K562 (cell line): Measurements from ENCODE around the gene SERP1. TPM values are rescaled to one million over a fixed set of nuclear protein-coding genes. Genes with fewer than 3 reads are reported as not detected.

ENCODE experiments used
- ARHGAP35 ChIP-seq: fragments of 450-650 bp; IDR thresholded peaks from 2 replicates; pipeline ENCODE4 v1.6.1; 2018; ENCODE audit not compliant: partially characterized antibody
- BMI1 ChIP-seq: fragments of 150-350 bp; IDR thresholded peaks from 2 replicates; pipeline ENCODE4 v1.6.1; 2014; ENCODE audit warnings: low read length
- CC2D1A ChIP-seq: fragments of 450-650 bp; IDR thresholded peaks from 2 replicates; pipeline ENCODE4 v1.6.1; 2017; ENCODE audit warnings: mild to moderate bottlenecking
- DACH1 ChIP-seq: fragments of 450-650 bp; IDR thresholded peaks from 2 replicates; pipeline ENCODE4 v1.6.1; 2018; ENCODE audit not compliant: partially characterized antibody
- ESRRB ChIP-seq: fragments of 250-450 bp; sonication (Bioruptor Pico); IDR thresholded peaks from 2 replicates; pipeline ENCODE4 v1.5.0; 2020; ENCODE audit warnings: mild to moderate bottlenecking, moderate library complexity, borderline replicate concordance
- GATAD2B ChIP-seq: fragments of 450-650 bp; IDR thresholded peaks from 2 replicates; pipeline ENCODE4 v1.6.1; 2017; ENCODE audit warnings: mild to moderate bottlenecking, borderline replicate concordance
- GTF2E2 ChIP-seq: fragments of 200-800 bp; sonication (Bioruptor generic); IDR thresholded peaks from 2 replicates; pipeline ENCODE4 v1.6.1; 2016; ENCODE audit warnings: missing genetic modification characterization, missing compliant biosample characterization
- HDAC1 ChIP-seq, 2 experiments: fragments of 450-650 bp; IDR thresholded peaks; 2 replicates each; pipeline ENCODE4 v1.6.1; 2016 to 2017; ENCODE audit warnings: inconsistent platforms in 1 of 2, mild to moderate bottlenecking in 1 of 2, moderate library complexity in 1 of 2
- ILK ChIP-seq: fragments of 450-650 bp; IDR thresholded peaks from 2 replicates; pipeline ENCODE4 v1.6.1; 2016; ENCODE audit warnings: missing genetic modification characterization, low read depth, mild to moderate bottlenecking, missing compliant biosample characterization, moderate library complexity, borderline replicate concordance
- JUND ChIP-seq, 2 experiments: IDR thresholded peaks; 2 replicates in 1 of 2; 3 replicates in 1 of 2; pipeline ENCODE4 v1.6.1; 2011; ENCODE audit warnings: borderline replicate concordance in 2 of 2, low read depth in 2 of 2, low read length in 2 of 2, improper control_type of control experiment in 1 of 2, missing biosample characterization in 1 of 2, missing genetic modification characterization in 1 of 2, missing genetic modification reagents in 1 of 2
- NCOA2 ChIP-seq, 2 experiments: fragments of 450-650 bp; IDR thresholded peaks; 2 replicates each; pipeline ENCODE4 v1.6.1; 2018; ENCODE audit warnings: mild to moderate bottlenecking in 2 of 2, moderate library complexity in 1 of 2; ENCODE audit not compliant: partially characterized antibody in 2 of 2
- NR2C2 ChIP-seq, 2 experiments: fragments of 200-800 bp in 1 of 2; sonication (Bioruptor generic) in 1 of 2; sonication (generic) in 1 of 2; formaldehyde crosslinking in 1 of 2; IDR thresholded peaks; 2 replicates each; pipeline versions ENCODE4 v1.6.1 to v1.8.0; 2016 to 2022; ENCODE audit warnings: mild to moderate bottlenecking in 1 of 2, missing compliant biosample characterization in 1 of 2, missing genetic modification characterization in 1 of 2, missing genetic modification reagents in 1 of 2
- NRF1 ChIP-seq, 2 experiments: fragments of 450-650 bp; IDR thresholded peaks in 1 of 2; conservative IDR thresholded peaks in 1 of 2; 2 replicates each; pipeline ENCODE4 v1.6.1; 2014; ENCODE audit warnings: mild to moderate bottlenecking in 2 of 2
- POLR3G ChIP-seq: IDR thresholded peaks from 2 replicates; pipeline ENCODE4 v1.6.1; 2011; ENCODE audit not compliant: insufficient read length, insufficient replicate concordance; ENCODE audit errors: extremely low read depth
- RBM15 ChIP-seq: fragments of 200-400 bp; formaldehyde crosslinking; IDR thresholded peaks from 2 replicates; pipeline ENCODE4 v1.6.1; 2018; ENCODE audit warnings: mild to moderate bottlenecking, low read length, moderate library complexity; ENCODE audit not compliant: insufficient read depth
- RCOR1 ChIP-seq, 2 experiments: IDR thresholded peaks; 2 replicates each; pipeline ENCODE4 v1.6.1; 2012; ENCODE audit warnings: low read depth in 2 of 2, low read length in 2 of 2, borderline replicate concordance in 1 of 2, improper control_type of control experiment in 1 of 2
- RFX7 ChIP-seq: fragments of 250-450 bp; sonication (Bioruptor Pico); IDR thresholded peaks from 2 replicates; pipeline ENCODE4 v1.5.1; 2021; ENCODE audit warnings: mild to moderate bottlenecking
- ZNF224 ChIP-seq: sonication (generic); formaldehyde crosslinking; IDR thresholded peaks from 2 replicates; pipeline ENCODE4 v1.8.0; 2022; ENCODE audit warnings: mild to moderate bottlenecking, missing genetic modification reagents
- ZSCAN29 ChIP-seq: fragments of 450-650 bp; IDR thresholded peaks from 2 replicates; pipeline ENCODE4 v1.6.1; 2017
- polyA plus RNA-seq, 8 experiments: library from polyadenylated mRNA; depleted of rRNA in 4 of 8; stranded (reverse) in 5 of 8; unstranded in 3 of 8; fragments of >200 nt; fragmentation: Nextera tagmentation in 2 of 8; fragmentation: Illumina TruSeq in 1 of 8; extraction: Ambion mirVana in 2 of 8; extraction: Trizol in 1 of 8; gene quantifications; 2 replicates each; pipeline versions ENCODE4 v1.2.1 to v1.2.3, GENCODE V29; 2011 to 2014; ENCODE audit warnings: inconsistent platforms in 1 of 8, missing spikeins in 1 of 8
- total RNA-seq, 7 experiments: library from RNA; depleted of rRNA in 6 of 7; stranded (reverse); fragments of >200 nt in 6 of 7; fragmentation: Illumina TruSeq in 2 of 7; extraction: Trizol in 2 of 7; gene quantifications; 2 replicates each; pipeline versions ENCODE4 v1.2.1 to v1.2.3, GENCODE V29; 2011 to 2021; ENCODE audit warnings: low replicate concordance in 1 of 7
- TF ChIP-seq, protein P1 (sequence below): IDR thresholded peaks from 3 replicates; pipeline ENCODE4 v1.6.1; 2011; ENCODE audit warnings: borderline replicate concordance, mild to moderate bottlenecking; ENCODE audit not compliant: insufficient read length, insufficient read depth
- TF ChIP-seq, protein P2 (sequence below): fragments of 450-650 bp; IDR thresholded peaks from 2 replicates; pipeline ENCODE4 v1.6.1; 2016; ENCODE audit warnings: low read depth, mild to moderate bottlenecking, moderate library complexity
- TF ChIP-seq, protein P3 (sequence below): sonication (generic); formaldehyde crosslinking; IDR thresholded peaks from 2 replicates; pipeline ENCODE4 v1.8.1; 2023; ENCODE audit warnings: mild to moderate bottlenecking, missing genetic modification reagents
- TF ChIP-seq, protein P4 (sequence below): sonication (generic); formaldehyde crosslinking; IDR thresholded peaks from 2 replicates; pipeline ENCODE4 v1.8.1; 2022; ENCODE audit warnings: missing genetic modification reagents

SERP1 gene
- total and polyA plus RNA-seq, 9 of the 15 experiments (the other 6 are each of a cell fraction or from before 2014, with no cell fraction given), result 38.6 to 443 (median 121) TPM

DNA sequence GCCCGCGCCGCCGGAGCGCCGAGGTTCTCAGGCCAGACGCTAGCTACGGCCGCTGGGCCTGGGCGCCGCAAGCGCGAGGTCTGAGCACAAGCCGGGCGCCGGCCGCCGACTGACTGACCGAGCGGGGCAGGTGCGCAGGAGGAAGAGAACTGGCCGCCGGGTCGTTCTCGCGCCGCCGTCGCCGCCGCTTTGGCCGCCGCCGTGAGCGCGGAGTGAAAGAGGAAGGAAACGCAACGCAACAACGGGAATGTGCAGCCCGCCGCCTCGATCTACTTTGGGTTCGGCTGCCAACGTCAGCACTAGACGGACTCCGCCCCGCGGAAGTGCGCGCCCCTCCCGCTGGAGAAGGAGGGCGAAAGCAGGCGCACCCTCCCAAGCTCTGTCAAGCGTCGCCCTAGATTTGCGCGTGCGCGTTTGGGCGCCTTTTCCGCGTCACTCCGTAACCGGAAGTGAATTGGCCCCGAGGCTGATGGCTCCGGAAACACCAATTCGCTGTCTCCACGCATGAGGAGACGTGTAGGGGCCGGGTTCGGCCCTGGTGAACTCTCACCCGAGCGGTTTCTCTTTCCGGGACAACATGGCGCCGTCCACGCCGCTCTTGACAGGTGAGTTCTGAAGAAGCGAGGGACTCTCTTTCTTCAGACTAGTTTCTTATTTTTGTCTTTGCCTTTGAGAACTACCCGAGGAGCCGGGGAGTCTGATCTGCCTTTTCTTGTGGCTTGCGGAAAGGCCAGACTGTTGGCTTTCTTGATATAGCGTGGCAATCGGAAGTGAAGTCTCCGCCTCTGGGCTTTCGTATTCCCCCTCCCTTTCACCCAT lies at the start of gene SERP1, which contains the start of gene EIF2A (continued):
- TF ChIP-seq BMI1 (no peak), ILK (tag) (no peak), RBM15 (no peak), JUND (IDR thresholded peaks at IDR 0.05; ENCODE audit: borderline replicate concordance, low read depth, low read length) (peak; percentile 75), JUND (tag; IDR thresholded peaks at IDR 0.05; ENCODE audit: borderline replicate concordance, low read depth, low read length) (peak; percentile 69; the same call in 2 of the 3 replicates), NR2C2 (CRISPR knock-in tag; IDR thresholded peaks at IDR 0.05) (peak; percentile 98), NR2C2 (tag; IDR thresholded peaks at IDR 0.05) (peak; percentile 100), NCOA2 (IDR thresholded peaks at IDR 0.05; ENCODE audit: partially characterized antibody in 2 of 2) (no peak), ARHGAP35 (no peak), NRF1 (conservative IDR thresholded peaks at IDR 0.05 in 1 of 2, IDR thresholded peaks at IDR 0.05 in 1 of 2) (peak; percentile 91 to 93), RCOR1 (IDR thresholded peaks at IDR 0.05; ENCODE audit: borderline replicate concordance in 1 of 2, low read depth in 2 of 2, low read length in 2 of 2) (peak in 1 of 2 experiments; percentile 26; a peak in 1 of 4 replicates), ZSCAN29 (no peak), RFX7 (no peak), POLR3G (no peak), CC2D1A (no peak), ESRRB (CRISPR knock-in tag) (no peak), GTF2E2 (tag) (no peak; the same call in 1 of the 2 replicates), GATAD2B (no peak), HDAC1 (IDR thresholded peaks at IDR 0.05) (peak; percentile 26 to 97; a peak in 3 of 4 replicates), DACH1 (no peak), ZNF224 (CRISPR knock-in tag) (no peak)
- TF ChIP-seq, protein P1, sequence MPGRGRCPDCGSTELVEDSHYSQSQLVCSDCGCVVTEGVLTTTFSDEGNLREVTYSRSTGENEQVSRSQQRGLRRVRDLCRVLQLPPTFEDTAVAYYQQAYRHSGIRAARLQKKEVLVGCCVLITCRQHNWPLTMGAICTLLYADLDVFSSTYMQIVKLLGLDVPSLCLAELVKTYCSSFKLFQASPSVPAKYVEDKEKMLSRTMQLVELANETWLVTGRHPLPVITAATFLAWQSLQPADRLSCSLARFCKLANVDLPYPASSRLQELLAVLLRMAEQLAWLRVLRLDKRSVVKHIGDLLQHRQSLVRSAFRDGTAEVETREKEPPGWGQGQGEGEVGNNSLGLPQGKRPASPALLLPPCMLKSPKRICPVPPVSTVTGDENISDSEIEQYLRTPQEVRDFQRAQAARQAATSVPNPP, result no peak
- TF ChIP-seq, protein P2, sequence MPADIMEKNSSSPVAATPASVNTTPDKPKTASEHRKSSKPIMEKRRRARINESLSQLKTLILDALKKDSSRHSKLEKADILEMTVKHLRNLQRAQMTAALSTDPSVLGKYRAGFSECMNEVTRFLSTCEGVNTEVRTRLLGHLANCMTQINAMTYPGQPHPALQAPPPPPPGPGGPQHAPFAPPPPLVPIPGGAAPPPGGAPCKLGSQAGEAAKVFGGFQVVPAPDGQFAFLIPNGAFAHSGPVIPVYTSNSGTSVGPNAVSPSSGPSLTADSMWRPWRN, result no peak
- TF ChIP-seq, protein P3, sequence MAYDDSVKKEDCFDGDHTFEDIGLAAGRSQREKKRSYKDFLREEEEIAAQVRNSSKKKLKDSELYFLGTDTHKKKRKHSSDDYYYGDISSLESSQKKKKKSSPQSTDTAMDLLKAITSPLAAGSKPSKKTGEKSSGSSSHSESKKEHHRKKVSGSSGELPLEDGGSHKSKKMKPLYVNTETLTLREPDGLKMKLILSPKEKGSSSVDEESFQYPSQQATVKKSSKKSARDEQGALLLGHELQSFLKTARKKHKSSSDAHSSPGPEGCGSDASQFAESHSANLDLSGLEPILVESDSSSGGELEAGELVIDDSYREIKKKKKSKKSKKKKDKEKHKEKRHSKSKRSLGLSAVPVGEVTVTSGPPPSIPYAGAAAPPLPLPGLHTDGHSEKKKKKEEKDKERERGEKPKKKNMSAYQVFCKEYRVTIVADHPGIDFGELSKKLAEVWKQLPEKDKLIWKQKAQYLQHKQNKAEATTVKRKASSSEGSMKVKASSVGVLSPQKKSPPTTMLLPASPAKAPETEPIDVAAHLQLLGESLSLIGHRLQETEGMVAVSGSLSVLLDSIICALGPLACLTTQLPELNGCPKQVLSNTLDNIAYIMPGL (CRISPR knock-in tag), result peak; percentile 93
- TF ChIP-seq, protein P4, sequence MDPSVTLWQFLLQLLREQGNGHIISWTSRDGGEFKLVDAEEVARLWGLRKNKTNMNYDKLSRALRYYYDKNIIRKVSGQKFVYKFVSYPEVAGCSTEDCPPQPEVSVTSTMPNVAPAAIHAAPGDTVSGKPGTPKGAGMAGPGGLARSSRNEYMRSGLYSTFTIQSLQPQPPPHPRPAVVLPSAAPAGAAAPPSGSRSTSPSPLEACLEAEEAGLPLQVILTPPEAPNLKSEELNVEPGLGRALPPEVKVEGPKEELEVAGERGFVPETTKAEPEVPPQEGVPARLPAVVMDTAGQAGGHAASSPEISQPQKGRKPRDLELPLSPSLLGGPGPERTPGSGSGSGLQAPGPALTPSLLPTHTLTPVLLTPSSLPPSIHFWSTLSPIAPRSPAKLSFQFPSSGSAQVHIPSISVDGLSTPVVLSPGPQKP (CRISPR knock-in tag), result no peak
